ENCODE results near the gene ALCAM. TPM values are rescaled to one million over a fixed set of nuclear protein-coding genes. Genes with fewer than 3 reads are reported as not detected.

Gene ALCAM
- total RNA-seq, 1 donor from 2014 or later = 54.4 TPM

DNA sequence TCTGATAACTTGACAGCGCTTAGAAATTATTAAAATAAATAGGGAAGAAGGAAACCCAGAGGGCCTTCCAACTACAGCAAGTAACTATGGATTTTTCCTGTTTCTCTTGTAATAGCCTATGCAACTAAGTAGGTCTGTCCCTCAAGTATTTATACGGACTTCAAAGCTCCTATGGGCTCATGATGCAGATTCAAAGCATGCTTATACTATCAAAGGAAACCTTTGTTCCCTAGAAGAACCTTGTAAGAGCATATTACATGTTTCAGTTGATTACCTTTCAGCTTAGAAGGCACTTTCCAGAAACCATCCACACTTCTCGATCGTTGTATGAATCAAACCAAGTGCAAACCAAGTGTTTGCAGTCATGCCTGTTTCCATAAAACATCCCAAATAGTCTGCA, 158.8 kb downstream of the ALCAM start:
- Histone ChIP-seq H3K4me3 (no peak overlapping the region), H3F3A (ENCODE audit: low read depth) (no peaks in the 10 kb centered on the region), H3K36me3 (no peaks in the 10 kb centered on the region), H3K27ac (no peak overlapping the region), H4K20me1 (ENCODE audit: low read depth) (no peaks in the 10 kb centered on the region), H3K9me3 (ENCODE audit: low read depth) (no peaks in the 10 kb centered on the region), H3K9ac (no peak overlapping the region), H3K4me1 (no peaks in the 10 kb centered on the region), H3K27me3 (no peaks in the 10 kb centered on the region), H2AFZ (replicated peaks) (no peak overlapping the region), H3K79me2 (ENCODE audit: low read depth) (no peaks in the 10 kb centered on the region), H3K4me2 (no peak overlapping the region)
- no peak overlapping the region for H3K4me3 Mint-ChIP-seq
- peaks cover 2% of the 10 kb centered on the region for H3K27me3 Mint-ChIP-seq (ENCODE audit: insufficient read depth, low read depth)
- no peak overlapping the region for H3K27ac Mint-ChIP-seq
- no peak for DNase-seq (ENCODE audit: low spot score)
- TF ChIP-seq EZH2phosphoT487 (IDR thresholded peaks at IDR 0.05) = no peak
- no peak for TF ChIP-seq EZH2 (IDR thresholded peaks at IDR 0.05)
- no peak for TF ChIP-seq CTCF (IDR thresholded peaks at IDR 0.05)
- peaks cover 11% of the 10 kb centered on the region for H3K4me1 Mint-ChIP-seq
- H3K9me3 Mint-ChIP-seq = no peaks in the 10 kb centered on the region
- H3K36me3 Mint-ChIP-seq = no peaks in the 10 kb centered on the region

DNA sequence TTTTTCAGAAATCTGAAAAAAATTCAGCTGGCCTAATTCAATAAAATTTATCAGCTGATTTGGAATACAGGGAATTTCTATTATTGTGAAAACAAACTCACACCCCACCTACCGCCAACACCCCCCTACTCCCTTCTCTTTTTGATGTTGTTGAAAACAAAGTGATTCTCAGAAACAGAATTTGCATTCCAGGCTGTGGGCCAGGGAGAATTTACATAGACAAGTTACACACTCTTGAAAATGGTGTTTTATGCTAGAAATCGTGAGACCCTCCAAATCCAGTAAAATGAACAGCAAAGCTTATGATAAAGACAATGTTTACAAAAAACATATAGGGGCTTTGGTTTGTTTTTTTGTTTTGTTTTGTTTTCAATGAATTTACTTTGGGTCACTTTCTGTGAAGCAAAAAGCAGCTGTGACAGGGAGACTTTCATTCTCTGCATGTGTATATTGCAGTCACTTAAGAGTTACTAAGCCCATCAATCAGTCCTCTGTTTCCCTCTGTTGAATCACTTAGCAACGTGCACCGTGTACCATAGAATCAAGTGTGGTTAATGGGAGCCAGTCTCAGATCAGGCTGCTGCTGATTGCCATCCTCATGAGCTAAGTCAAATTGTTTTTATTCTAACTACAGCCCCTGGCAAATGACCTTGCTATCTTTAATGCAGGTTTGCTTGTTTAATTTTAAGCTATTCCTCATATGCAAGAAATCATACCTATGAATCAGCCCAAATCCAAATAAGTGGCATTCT, 159.8 kb downstream of the ALCAM start:
- peaks cover 2% of the 10 kb centered on the region for H3K27me3 Mint-ChIP-seq (ENCODE audit: insufficient read depth, low read depth)
- H3F3A ChIP-seq (ENCODE audit: low read depth) = no peaks in the 10 kb centered on the region
- H3K27ac Mint-ChIP-seq = no peak overlapping the region
- no peaks in the 10 kb centered on the region for H3K79me2 ChIP-seq (ENCODE audit: low read depth)
- no peaks in the 10 kb centered on the region for H3K9me3 Mint-ChIP-seq
- H3K4me2 ChIP-seq = no peak overlapping the region
- H2AFZ ChIP-seq (replicated peaks) = no peak overlapping the region
- H3K9ac ChIP-seq = no peak overlapping the region
- H3K4me3 ChIP-seq = no peak overlapping the region
- DNase-seq (ENCODE audit: low spot score) = peak; percentile 21
- peaks cover 11% of the 10 kb centered on the region for H3K4me1 Mint-ChIP-seq
- H3K4me1 ChIP-seq = no peaks in the 10 kb centered on the region
- H3K27me3 ChIP-seq = no peaks in the 10 kb centered on the region
- H3K36me3 ChIP-seq = no peaks in the 10 kb centered on the region
- no peaks in the 10 kb centered on the region for H3K9me3 ChIP-seq (ENCODE audit: low read depth)
- H4K20me1 ChIP-seq (ENCODE audit: low read depth) = no peaks in the 10 kb centered on the region
- H3K4me3 Mint-ChIP-seq = no peak overlapping the region
- H3K36me3 Mint-ChIP-seq = no peaks in the 10 kb centered on the region
- H3K27ac ChIP-seq = no peak overlapping the region
- TF ChIP-seq EZH2phosphoT487 (IDR thresholded peaks at IDR 0.05) (no peak), EZH2 (IDR thresholded peaks at IDR 0.05) (no peak), CTCF (IDR thresholded peaks at IDR 0.05) (no peak)

DNA sequence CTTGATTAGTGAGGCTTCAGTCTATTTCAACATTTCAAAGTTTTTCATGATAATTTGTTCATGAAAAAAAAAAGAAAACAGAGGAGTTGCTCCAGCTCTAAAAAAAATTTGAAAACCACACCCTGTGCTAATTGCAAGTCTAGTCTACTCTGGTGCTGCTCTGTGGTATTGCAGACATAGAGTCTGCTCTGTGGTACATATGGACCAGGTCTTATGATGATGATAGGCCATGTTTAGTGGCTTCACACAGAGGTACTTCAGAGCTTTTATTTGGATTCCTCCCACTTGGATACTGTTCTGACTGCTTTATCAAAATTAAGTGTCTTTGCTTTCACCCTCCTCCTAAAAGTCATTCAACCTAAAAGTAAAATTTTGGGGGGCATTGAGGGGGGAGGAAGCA, 160.8 kb downstream of the ALCAM start:
- Mint-ChIP-seq H3K4me1 (peaks cover 11% of the 10 kb centered on the region), H3K36me3 (no peaks in the 10 kb centered on the region), H3K27me3 (ENCODE audit: insufficient read depth, low read depth) (peaks cover 2% of the 10 kb centered on the region), H3K9me3 (no peaks in the 10 kb centered on the region), H3K27ac (no peak overlapping the region), H3K4me3 (no peak overlapping the region)
- Histone ChIP-seq H3K4me1 (no peaks in the 10 kb centered on the region), H3K9ac (no peak overlapping the region), H3K4me3 (no peak overlapping the region), H2AFZ (replicated peaks) (no peak overlapping the region), H3K36me3 (no peaks in the 10 kb centered on the region), H3F3A (ENCODE audit: low read depth) (no peaks in the 10 kb centered on the region), H3K27ac (no peak overlapping the region), H4K20me1 (ENCODE audit: low read depth) (no peaks in the 10 kb centered on the region), H3K9me3 (ENCODE audit: low read depth) (no peaks in the 10 kb centered on the region), H3K4me2 (no peak overlapping the region), H3K27me3 (no peaks in the 10 kb centered on the region), H3K79me2 (ENCODE audit: low read depth) (no peaks in the 10 kb centered on the region)
- DNase-seq (ENCODE audit: low spot score) = no peak
- TF ChIP-seq CTCF (IDR thresholded peaks at IDR 0.05) (no peak), EZH2phosphoT487 (IDR thresholded peaks at IDR 0.05) (no peak), EZH2 (IDR thresholded peaks at IDR 0.05) (no peak)
